Muscle of leg (tissue), 11 donors: ENCODE measurements around the gene RPL38. TPM values are rescaled to one million over a fixed set of nuclear protein-coding genes. Genes with fewer than 3 reads are reported as not detected.

Source experiments
- DNase-seq: peaks from one replicate; pipeline ENCODE4 v3.0.0; 2013
- H3K27ac ChIP-seq: one replicate; pipeline ENCODE4 v1.5.1; 2013; ENCODE audit warnings: mild to moderate bottlenecking, low read length, control low read depth
- H3K27me3 ChIP-seq: one replicate; pipeline ENCODE4 v1.6.1; 2013; ENCODE audit warnings: low read length; ENCODE audit not compliant: control insufficient read depth, insufficient read depth
- H3K36me3 ChIP-seq: one replicate; pipeline ENCODE4 v1.6.1; 2013; ENCODE audit warnings: low read length; ENCODE audit not compliant: control insufficient read depth, insufficient read depth
- H3K4me1 ChIP-seq: one replicate; pipeline ENCODE4 v1.6.1; 2013; ENCODE audit warnings: low read length; ENCODE audit not compliant: control insufficient read depth, insufficient read depth
- H3K4me3 ChIP-seq: one replicate; pipeline ENCODE4 v1.5.1; 2013; ENCODE audit warnings: low read length, control low read depth
- H3K9me3 ChIP-seq: replicated peaks from 2 replicates; pipeline ENCODE4 v1.6.1; 2013; ENCODE audit warnings: low read depth, low read length; ENCODE audit not compliant: control insufficient read depth
- WGBS: methylation state at CpG from one replicate; pipeline ENCODE4 v1.1.5; 2013; ENCODE audit warnings: missing lambda C conversion rate; ENCODE audit not compliant: insufficient coverage; 5-methylcytosine and 5-hydroxymethylcytosine counted together
- polyA plus RNA-seq, 8 donors: library from polyadenylated mRNA; unstranded; fragments of 120-200 nt; gene quantifications; one replicate each; pipeline versions ENCODE4 v1.2.1 to v1.2.3, GENCODE V29; 2013; ENCODE audit warnings: inconsistent platforms in 1 of 8, low replicate concordance in 1 of 8; ENCODE audit not compliant: insufficient read length in 8 of 8, insufficient read depth in 1 of 8
- total RNA-seq: library from RNA; stranded (reverse); fragments of 120-200 nt; gene quantifications from one replicate; pipeline ENCODE4 v1.2.4, GENCODE V29; 2013

The RPL38 gene
- total and polyA plus RNA-seq, 9 donors = 1,606 to 3,184 (median 1,806) TPM

- Histone ChIP-seq H3K4me1 (peaks cover 53% of the 10 kb centered on the region), H3K4me3 (no peak overlapping the region), H3K9me3 (no peaks in the 10 kb centered on the region), H3K27me3 (no peaks in the 10 kb centered on the region), H3K27ac (no peak overlapping the region), H3K36me3 (peaks cover 60% of the 10 kb centered on the region)
- no peak for DNase-seq
- WGBS = 43% methylated on average over 10 of the region's 17 CpGs
Measured at GRCh38 chr17:74231928-74232907, 28.7 kb downstream of the RPL38 start.

DNA sequence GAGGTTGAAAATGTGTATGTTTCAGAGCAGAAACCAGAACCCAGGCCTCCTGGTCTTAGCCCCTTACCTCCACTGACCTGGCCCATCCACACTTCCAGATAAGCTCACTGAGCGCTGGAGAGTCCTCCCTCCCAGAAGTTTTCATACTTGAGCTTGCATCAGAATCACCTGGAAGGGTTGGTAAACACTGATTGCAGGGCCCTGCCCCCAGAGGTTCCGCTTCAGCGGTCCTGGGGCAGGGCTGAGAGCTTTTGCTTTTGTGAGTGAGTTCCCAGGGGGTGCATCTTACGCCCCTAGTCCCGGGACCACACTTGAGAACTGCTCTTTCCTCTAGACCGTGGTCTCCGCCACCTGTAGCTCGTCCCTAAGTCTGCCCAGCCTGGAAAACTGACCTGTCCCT is 30.5 kb downstream of the RPL38 start:
- no peak overlapping the region for H3K4me3 ChIP-seq
- peaks cover 69% of the 10 kb centered on the region for H3K36me3 ChIP-seq
- peaks cover 55% of the 10 kb centered on the region for H3K4me1 ChIP-seq
- no peaks in the 10 kb centered on the region for H3K27me3 ChIP-seq
- no peak for DNase-seq
- H3K9me3 ChIP-seq = no peaks in the 10 kb centered on the region
- peak overlapping the region; percentile 82 for H3K27ac ChIP-seq
- WGBS = 80% methylated on average over 4 of the region's 8 CpGs

- H3K9me3 ChIP-seq = no peaks in the 10 kb centered on the region
- H3K27me3 ChIP-seq = no peaks in the 10 kb centered on the region
- DNase-seq = no peak
- H3K4me1 ChIP-seq = peaks cover 60% of the 10 kb centered on the region
- no CpG with 5 or more reads among the region's 1 CpG for whole genome bisulfite sequencing
- peak overlapping the region; percentile 82 for H3K27ac ChIP-seq
- H3K4me3 ChIP-seq = no peak overlapping the region
- peaks cover 71% of the 10 kb centered on the region for H3K36me3 ChIP-seq
Measured at GRCh38 chr17:74234486-74234885, 31.0 kb downstream of the RPL38 start.

DNA sequence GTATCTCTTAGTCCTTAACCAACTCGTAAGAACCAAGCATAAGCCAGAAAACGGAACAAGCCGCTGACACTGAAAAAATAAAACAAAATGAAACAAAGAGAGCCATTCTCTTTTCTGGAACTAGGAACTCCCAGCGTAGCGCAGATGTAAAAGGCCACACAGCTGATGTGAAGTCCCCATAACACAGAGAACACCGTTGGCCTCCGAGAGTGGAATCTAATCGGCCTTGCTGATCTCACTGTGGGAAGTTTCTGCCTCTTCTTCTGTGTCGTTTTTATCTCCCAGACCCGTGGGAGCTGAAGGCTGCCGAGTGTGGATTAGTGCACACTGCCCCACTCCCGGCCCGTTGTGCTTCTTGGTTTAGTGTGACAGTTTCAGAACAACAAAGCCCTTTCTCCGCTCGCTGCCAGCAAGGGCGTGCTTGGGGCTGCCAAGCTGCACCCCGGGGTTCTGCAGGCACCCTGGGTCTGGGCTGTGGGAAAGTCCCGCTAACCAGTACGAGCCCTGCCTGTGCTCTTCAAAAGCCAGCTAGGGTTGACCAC is 31.6 kb downstream of the RPL38 start:
- Histone ChIP-seq H3K4me1 (peaks cover 66% of the 10 kb centered on the region), H3K36me3 (peaks cover 73% of the 10 kb centered on the region)

DNA sequence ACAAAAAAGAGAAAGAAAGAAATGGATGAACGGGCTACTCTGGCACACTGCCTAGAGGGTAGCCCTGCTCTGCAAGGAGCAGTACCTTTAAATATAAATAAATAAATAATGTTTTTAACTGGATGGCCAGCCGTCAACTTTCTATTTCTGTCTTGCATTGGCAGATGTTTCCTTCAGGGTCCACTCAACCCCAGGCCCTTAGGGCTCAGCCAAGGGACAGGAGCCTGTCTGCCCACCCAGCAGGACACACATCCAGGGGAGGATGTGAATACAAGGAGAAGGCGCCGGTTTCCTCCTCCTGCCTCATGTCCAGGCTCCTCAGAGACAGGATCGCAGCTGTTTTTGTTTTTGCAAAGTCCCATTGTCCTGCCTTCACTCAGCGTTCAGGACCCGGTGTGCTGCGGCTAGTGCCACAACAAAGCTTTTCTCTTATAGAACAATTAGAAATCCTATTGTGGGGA is 32.5 kb downstream of the RPL38 start:
- peak; percentile 88 for DNase-seq
- Histone ChIP-seq H3K9me3 (no peaks in the 10 kb centered on the region), H3K27ac (peak overlapping the region; percentile 59), H3K4me3 (no peak overlapping the region), H3K36me3 (peaks cover 67% of the 10 kb centered on the region), H3K27me3 (no peaks in the 10 kb centered on the region), H3K4me1 (peaks cover 74% of the 10 kb centered on the region)
- no CpG with 5 or more reads among the region's 8 CpGs for WGBS

More for the DNA sequence above, 31.6 kb downstream of the RPL38 start:
- H3K27me3 ChIP-seq = no peaks in the 10 kb centered on the region
- H3K9me3 ChIP-seq = no peaks in the 10 kb centered on the region
- DNase-seq = peak; percentile 81
- H3K27ac ChIP-seq = peak overlapping the region; percentile 82
- 35% methylated on average over 16 of the region's 19 CpGs for WGBS
- no peak overlapping the region for H3K4me3 ChIP-seq

DNA sequence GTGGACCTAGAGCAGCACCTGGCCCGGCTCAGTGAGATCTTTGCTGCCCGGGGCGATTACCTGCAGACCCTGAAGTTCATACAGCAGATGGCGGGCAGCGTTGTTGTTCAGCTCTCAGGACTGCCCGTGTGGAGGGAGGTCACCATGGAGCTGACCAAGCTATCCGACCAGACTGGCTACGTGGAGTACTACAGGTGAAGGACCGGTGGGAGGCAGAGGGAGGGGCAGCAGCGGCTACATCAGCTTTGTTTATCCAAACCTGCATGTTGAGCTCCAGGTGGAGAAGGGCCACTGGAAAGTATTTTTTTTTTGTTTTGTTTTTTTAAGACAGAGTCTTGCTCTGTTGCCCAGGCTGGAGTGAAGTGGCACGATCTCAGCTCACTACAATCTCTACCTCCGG is 33.8 kb downstream of the RPL38 start:
- WGBS = 93% methylated on average over 8 of the region's 12 CpGs
- DNase-seq = no peak
- Histone ChIP-seq H3K4me1 (peaks cover 76% of the 10 kb centered on the region), H3K36me3 (peaks cover 59% of the 10 kb centered on the region), H3K9me3 (no peaks in the 10 kb centered on the region), H3K27ac (no peak overlapping the region), H3K27me3 (no peaks in the 10 kb centered on the region), H3K4me3 (no peak overlapping the region)

- 38% methylated on average over 8 of the region's 10 CpGs for WGBS
- no peaks in the 10 kb centered on the region for H3K27me3 ChIP-seq
- peak overlapping the region; percentile 6 for H3K27ac ChIP-seq
- no peaks in the 10 kb centered on the region for H3K9me3 ChIP-seq
- peak; percentile 85 for DNase-seq
- peaks cover 72% of the 10 kb centered on the region for H3K4me1 ChIP-seq
- no peak overlapping the region for H3K4me3 ChIP-seq
- H3K36me3 ChIP-seq = peaks cover 61% of the 10 kb centered on the region
Measured at GRCh38 chr17:74239172-74239571, 35.7 kb downstream of the RPL38 start.

- 24% methylated on average over 4 of the region's 11 CpGs for WGBS
- peak; percentile 98 for DNase-seq
- peaks cover 75% of the 10 kb centered on the region for H3K4me1 ChIP-seq
- H3K36me3 ChIP-seq = peaks cover 69% of the 10 kb centered on the region
- H3K4me3 ChIP-seq = no peak overlapping the region
- no peaks in the 10 kb centered on the region for H3K27me3 ChIP-seq
- H3K9me3 ChIP-seq = no peaks in the 10 kb centered on the region
- peak overlapping the region; percentile 86 for H3K27ac ChIP-seq
Measured at GRCh38 chr17:74240618-74241205, 37.2 kb downstream of the RPL38 start.

- no peaks in the 10 kb centered on the region for H3K27me3 ChIP-seq
- H3K9me3 ChIP-seq = no peaks in the 10 kb centered on the region
- H3K4me1 ChIP-seq = peaks cover 73% of the 10 kb centered on the region
- WGBS = 6% methylated on average over 3 of the region's 10 CpGs
- peak; percentile 68 for DNase-seq
- peaks cover 69% of the 10 kb centered on the region for H3K36me3 ChIP-seq
- peak overlapping the region; percentile 86 for H3K27ac ChIP-seq
- no peak overlapping the region for H3K4me3 ChIP-seq
Measured at GRCh38 chr17:74241431-74241830, 38.0 kb downstream of the RPL38 start.

DNA sequence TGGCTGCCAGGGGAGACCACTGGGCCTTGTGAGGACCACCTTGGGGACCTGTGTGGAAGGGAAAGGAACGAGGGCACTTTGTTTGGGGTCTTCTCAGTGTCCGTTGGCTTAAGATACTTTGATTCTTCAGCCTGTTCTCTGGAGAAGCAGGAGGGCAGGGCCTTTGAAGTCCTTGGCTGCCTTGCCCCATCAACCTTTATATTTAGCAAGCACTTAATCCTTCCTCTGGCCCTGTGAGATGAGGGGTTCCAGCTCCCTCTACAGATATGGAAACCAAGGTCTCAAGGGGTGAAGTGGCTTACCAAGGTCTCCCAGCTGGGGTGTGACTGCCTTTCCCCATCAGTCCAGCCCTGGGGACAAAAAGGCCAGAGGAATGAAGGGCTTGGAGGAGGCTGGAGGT is 38.4 kb downstream of the RPL38 start:
- Histone ChIP-seq H3K36me3 (peaks cover 69% of the 10 kb centered on the region), H3K27ac (peak overlapping the region; percentile 86), H3K4me1 (peaks cover 69% of the 10 kb centered on the region), H3K9me3 (no peaks in the 10 kb centered on the region), H3K4me3 (no peak overlapping the region), H3K27me3 (no peaks in the 10 kb centered on the region)
- no CpG with 5 or more reads among the region's 2 CpGs for WGBS
- no peak for DNase-seq
